Liver (tissue), 3 donors: ENCODE results near the gene SYNGR1.
"Not testable (repeated sequence)": the region's sequence is repeated elsewhere in the genome, so short reads cannot be mapped to it uniquely, and the experiment has no call there.

Source experiments
- EGR1 ChIP-seq, 2 donors: IDR thresholded peaks; 2 replicates each; pipeline ENCODE4 v1.6.1; 2016 to 2018; ENCODE audit warnings: antibody characterized with exemption in 2 of 2, low read depth in 2 of 2
- FOXA1 ChIP-seq: IDR thresholded peaks from 2 replicates; pipeline ENCODE4 v1.6.1; 2016; ENCODE audit warnings: antibody characterized with exemption
- GABPA ChIP-seq, 2 donors: IDR thresholded peaks in 1 of 2; conservative IDR thresholded peaks in 1 of 2; 2 replicates each; pipeline ENCODE4 v1.6.1; 2016; ENCODE audit warnings: antibody characterized with exemption in 2 of 2, mild to moderate bottlenecking in 1 of 2, moderate library complexity in 1 of 2
- RAD21 ChIP-seq, 2 donors: IDR thresholded peaks; 2 replicates each; pipeline ENCODE4 v1.6.1; 2016; ENCODE audit warnings: antibody characterized with exemption in 2 of 2, mild to moderate bottlenecking in 2 of 2
- SP1 ChIP-seq: IDR thresholded peaks from 2 replicates; pipeline ENCODE4 v1.6.1; 2018; ENCODE audit warnings: antibody characterized with exemption, mild to moderate bottlenecking
- TAF1 ChIP-seq: conservative IDR thresholded peaks from 2 replicates; pipeline ENCODE4 v1.6.1; 2016; ENCODE audit warnings: antibody characterized with exemption, mild to moderate bottlenecking
- YY1 ChIP-seq: IDR thresholded peaks from 2 replicates; pipeline ENCODE4 v1.6.1; 2016; ENCODE audit warnings: antibody characterized with exemption, mild to moderate bottlenecking
- TF ChIP-seq, protein P1 (sequence below): IDR thresholded peaks from 2 replicates; pipeline ENCODE4 v1.6.1; 2016; ENCODE audit warnings: antibody characterized with exemption
- TF ChIP-seq, protein P2 (sequence below): IDR thresholded peaks from 2 replicates; pipeline ENCODE4 v1.6.1; 2016; ENCODE audit warnings: antibody characterized with exemption
- TF ChIP-seq, protein P3 (sequence below): fragments of 150-350 bp; IDR thresholded peaks from 2 replicates; pipeline ENCODE4 v1.5.1; 2017; ENCODE audit warnings: improper control_type of control experiment, low read depth, low read length; ENCODE audit not compliant: missing input control
- TF ChIP-seq, protein P4 (sequence below): IDR thresholded peaks from 2 replicates; pipeline ENCODE4 v1.6.1; 2016; ENCODE audit warnings: antibody characterized with exemption, mild to moderate bottlenecking
- TF ChIP-seq, protein P5 (sequence below): IDR thresholded peaks from 2 replicates; pipeline ENCODE4 v1.6.1; 2016; ENCODE audit warnings: antibody characterized with exemption
- donor health status: healthy.
- donor health status: healthy.

DNA sequence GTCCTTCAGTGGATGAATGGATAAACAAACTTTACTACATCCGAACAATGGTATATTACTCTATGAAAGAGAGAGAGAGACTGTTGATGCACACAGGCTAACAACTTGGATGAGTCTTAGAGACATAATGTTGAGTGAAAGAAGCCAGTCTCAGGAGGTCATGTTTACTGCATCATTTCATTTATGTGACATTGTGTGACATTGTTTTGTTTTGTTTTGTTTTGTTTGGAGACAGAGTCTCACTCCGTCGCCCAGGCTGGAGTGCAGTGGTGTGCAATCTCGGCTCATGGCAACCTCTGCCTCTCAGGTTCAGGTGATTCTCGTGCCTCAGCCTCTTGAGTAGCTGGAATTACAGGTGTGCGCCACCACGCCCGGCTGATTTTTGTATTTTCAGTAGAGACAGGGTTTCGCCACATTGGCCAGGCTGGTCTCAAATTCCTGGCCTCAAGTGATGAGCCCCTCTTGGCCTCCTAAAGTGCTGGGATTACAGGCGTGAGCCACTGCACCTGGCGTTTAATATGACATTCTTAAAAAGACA is 62.1 kb downstream of the SYNGR1 start:
- TF ChIP-seq RAD21 (IDR thresholded peaks at IDR 0.05); GABPA (IDR thresholded peaks at IDR 0.05 in 1 of 2, conservative IDR thresholded peaks at IDR 0.05 in 1 of 2); TAF1; YY1; FOXA1; SP1; EGR1 (IDR thresholded peaks at IDR 0.05; ENCODE audit: low read depth in 2 of 2): not testable (repeated sequence)
- TF ChIP-seq, protein P1, sequence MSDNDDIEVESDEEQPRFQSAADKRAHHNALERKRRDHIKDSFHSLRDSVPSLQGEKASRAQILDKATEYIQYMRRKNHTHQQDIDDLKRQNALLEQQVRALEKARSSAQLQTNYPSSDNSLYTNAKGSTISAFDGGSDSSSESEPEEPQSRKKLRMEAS, result not testable (repeated sequence)
- TF ChIP-seq, protein P2, sequence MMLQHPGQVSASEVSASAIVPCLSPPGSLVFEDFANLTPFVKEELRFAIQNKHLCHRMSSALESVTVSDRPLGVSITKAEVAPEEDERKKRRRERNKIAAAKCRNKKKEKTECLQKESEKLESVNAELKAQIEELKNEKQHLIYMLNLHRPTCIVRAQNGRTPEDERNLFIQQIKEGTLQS, result not testable (repeated sequence)
- TF ChIP-seq, protein P3, sequence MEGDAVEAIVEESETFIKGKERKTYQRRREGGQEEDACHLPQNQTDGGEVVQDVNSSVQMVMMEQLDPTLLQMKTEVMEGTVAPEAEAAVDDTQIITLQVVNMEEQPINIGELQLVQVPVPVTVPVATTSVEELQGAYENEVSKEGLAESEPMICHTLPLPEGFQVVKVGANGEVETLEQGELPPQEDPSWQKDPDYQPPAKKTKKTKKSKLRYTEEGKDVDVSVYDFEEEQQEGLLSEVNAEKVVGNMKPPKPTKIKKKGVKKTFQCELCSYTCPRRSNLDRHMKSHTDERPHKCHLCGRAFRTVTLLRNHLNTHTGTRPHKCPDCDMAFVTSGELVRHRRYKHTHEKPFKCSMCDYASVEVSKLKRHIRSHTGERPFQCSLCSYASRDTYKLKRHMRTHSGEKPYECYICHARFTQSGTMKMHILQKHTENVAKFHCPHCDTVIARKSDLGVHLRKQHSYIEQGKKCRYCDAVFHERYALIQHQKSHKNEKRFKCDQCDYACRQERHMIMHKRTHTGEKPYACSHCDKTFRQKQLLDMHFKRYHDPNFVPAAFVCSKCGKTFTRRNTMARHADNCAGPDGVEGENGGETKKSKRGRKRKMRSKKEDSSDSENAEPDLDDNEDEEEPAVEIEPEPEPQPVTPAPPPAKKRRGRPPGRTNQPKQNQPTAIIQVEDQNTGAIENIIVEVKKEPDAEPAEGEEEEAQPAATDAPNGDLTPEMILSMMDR, result not testable (repeated sequence)
- TF ChIP-seq, protein P4, sequence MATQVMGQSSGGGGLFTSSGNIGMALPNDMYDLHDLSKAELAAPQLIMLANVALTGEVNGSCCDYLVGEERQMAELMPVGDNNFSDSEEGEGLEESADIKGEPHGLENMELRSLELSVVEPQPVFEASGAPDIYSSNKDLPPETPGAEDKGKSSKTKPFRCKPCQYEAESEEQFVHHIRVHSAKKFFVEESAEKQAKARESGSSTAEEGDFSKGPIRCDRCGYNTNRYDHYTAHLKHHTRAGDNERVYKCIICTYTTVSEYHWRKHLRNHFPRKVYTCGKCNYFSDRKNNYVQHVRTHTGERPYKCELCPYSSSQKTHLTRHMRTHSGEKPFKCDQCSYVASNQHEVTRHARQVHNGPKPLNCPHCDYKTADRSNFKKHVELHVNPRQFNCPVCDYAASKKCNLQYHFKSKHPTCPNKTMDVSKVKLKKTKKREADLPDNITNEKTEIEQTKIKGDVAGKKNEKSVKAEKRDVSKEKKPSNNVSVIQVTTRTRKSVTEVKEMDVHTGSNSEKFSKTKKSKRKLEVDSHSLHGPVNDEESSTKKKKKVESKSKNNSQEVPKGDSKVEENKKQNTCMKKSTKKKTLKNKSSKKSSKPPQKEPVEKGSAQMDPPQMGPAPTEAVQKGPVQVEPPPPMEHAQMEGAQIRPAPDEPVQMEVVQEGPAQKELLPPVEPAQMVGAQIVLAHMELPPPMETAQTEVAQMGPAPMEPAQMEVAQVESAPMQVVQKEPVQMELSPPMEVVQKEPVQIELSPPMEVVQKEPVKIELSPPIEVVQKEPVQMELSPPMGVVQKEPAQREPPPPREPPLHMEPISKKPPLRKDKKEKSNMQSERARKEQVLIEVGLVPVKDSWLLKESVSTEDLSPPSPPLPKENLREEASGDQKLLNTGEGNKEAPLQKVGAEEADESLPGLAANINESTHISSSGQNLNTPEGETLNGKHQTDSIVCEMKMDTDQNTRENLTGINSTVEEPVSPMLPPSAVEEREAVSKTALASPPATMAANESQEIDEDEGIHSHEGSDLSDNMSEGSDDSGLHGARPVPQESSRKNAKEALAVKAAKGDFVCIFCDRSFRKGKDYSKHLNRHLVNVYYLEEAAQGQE, result not testable (repeated sequence)
- TF ChIP-seq, protein P5, sequence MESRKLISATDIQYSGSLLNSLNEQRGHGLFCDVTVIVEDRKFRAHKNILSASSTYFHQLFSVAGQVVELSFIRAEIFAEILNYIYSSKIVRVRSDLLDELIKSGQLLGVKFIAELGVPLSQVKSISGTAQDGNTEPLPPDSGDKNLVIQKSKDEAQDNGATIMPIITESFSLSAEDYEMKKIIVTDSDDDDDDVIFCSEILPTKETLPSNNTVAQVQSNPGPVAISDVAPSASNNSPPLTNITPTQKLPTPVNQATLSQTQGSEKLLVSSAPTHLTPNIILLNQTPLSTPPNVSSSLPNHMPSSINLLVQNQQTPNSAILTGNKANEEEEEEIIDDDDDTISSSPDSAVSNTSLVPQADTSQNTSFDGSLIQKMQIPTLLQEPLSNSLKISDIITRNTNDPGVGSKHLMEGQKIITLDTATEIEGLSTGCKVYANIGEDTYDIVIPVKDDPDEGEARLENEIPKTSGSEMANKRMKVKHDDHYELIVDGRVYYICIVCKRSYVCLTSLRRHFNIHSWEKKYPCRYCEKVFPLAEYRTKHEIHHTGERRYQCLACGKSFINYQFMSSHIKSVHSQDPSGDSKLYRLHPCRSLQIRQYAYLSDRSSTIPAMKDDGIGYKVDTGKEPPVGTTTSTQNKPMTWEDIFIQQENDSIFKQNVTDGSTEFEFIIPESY, result not testable (repeated sequence)
